ENCODE data around the gene CACNA2D4.

GRCh38 chr12:1946296-1946695 is 27.8 kb upstream of the CACNA2D4 start:
- TF ChIP-seq CTCF (IDR thresholded peaks at IDR 0.05; ENCODE audit: insufficient read depth, low read length): no peak
- TF ChIP-seq POLR2AphosphoS5 (IDR thresholded peaks at IDR 0.05; ENCODE audit: low read depth): no peak
